Nephron progenitor cell (in vitro differentiated cells): ENCODE measurements around the gene AGMO.

ENCODE experiments used
- DNase-seq: peaks from one replicate; pipeline ENCODE4 v3.0.0; 2021
- H3K27ac Mint-ChIP-seq: 2 replicates; pipeline ENCODE4 v1.8.0; 2021; ENCODE audit warnings: mild to moderate bottlenecking, moderate library complexity, mixed read lengths
- H3K27me3 Mint-ChIP-seq: 2 replicates; pipeline ENCODE4 v1.8.0; 2021; ENCODE audit warnings: mild to moderate bottlenecking, low read depth, mixed read lengths; ENCODE audit not compliant: poor library complexity
- H3K36me3 Mint-ChIP-seq: 2 replicates; pipeline ENCODE4 v1.8.0; 2021; ENCODE audit warnings: low read depth, mixed read lengths
- H3K4me1 Mint-ChIP-seq: 2 replicates; pipeline ENCODE4 v1.8.0; 2021; ENCODE audit warnings: mixed read lengths
- H3K4me3 Mint-ChIP-seq: 2 replicates; pipeline ENCODE4 v1.8.0; 2021; ENCODE audit warnings: mild to moderate bottlenecking, moderate library complexity, mixed read lengths
- H3K9me3 Mint-ChIP-seq: 2 replicates; pipeline ENCODE4 v1.8.0; 2021; ENCODE audit warnings: mild to moderate bottlenecking, moderate library complexity, mixed read lengths
- TF ChIP-seq, protein P1 (sequence below): fragments of 200-600 bp; sonication (generic); IDR thresholded peaks from 2 replicates; pipeline ENCODE4 v1.5.0; 2021; ENCODE audit warnings: antibody characterized with exemption

Gene AGMO

DNA sequence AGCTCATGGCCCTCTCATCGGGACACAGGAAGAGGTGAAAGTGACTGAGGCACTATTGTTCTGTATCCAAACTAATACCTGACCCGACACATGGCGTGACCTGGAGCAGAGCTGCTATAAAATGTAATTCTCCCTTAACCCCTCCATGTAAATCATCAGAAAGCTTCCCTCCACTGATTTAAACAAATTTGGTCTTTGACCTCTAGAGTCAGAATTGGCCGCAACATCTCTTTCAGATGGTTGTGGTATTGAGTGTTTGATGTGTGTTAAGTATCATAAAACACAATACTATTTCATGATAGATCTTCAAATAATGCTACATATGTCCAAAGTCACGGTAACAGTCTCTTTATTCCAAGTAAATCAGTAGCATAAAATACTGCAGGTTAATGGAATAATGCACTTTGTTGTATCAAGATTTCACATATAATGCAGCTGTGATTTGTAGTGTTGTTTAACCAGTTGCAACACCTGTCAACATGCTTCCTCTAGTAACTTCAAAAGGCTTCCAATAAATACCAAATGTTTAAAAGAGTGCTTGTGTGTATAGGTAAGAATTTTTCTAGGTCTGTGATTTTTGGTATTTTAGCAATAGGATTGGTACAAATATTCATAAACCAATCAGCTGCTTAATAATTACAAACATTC, 144.3 kb downstream of the AGMO start:
- no peak for DNase-seq
- Mint-ChIP-seq H3K27me3 (peaks cover 6% of the 10 kb centered on the region), H3K9me3 (peaks cover 41% of the 10 kb centered on the region), H3K27ac (peak overlapping the region; percentile 8), H3K4me3 (no peak overlapping the region), H3K36me3 (peaks cover 9% of the 10 kb centered on the region), H3K4me1 (peaks cover 5% of the 10 kb centered on the region)
- TF ChIP-seq, protein P1, sequence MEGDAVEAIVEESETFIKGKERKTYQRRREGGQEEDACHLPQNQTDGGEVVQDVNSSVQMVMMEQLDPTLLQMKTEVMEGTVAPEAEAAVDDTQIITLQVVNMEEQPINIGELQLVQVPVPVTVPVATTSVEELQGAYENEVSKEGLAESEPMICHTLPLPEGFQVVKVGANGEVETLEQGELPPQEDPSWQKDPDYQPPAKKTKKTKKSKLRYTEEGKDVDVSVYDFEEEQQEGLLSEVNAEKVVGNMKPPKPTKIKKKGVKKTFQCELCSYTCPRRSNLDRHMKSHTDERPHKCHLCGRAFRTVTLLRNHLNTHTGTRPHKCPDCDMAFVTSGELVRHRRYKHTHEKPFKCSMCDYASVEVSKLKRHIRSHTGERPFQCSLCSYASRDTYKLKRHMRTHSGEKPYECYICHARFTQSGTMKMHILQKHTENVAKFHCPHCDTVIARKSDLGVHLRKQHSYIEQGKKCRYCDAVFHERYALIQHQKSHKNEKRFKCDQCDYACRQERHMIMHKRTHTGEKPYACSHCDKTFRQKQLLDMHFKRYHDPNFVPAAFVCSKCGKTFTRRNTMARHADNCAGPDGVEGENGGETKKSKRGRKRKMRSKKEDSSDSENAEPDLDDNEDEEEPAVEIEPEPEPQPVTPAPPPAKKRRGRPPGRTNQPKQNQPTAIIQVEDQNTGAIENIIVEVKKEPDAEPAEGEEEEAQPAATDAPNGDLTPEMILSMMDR = no peak

DNA sequence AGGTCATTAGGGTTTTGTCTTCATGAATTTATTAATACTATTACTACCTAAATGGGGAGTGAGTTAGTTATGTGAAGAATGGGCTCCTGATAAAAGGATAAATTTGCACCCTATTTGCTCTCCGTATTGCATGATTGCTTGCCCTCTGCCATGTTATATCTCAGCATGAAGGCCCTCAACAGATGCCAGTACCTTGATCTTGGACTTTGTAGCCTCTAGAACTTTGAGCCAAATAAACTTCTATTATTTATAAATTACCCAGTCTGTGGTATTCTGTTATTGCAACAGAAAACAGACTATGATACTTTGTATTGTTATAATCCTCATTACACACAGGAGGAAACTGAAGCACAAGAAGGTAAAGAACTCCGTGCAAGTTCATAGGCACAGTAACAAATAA, 150.8 kb downstream of the AGMO start:
- DNase-seq = no peak
- Mint-ChIP-seq H3K9me3 (peaks cover 24% of the 10 kb centered on the region), H3K4me1 (peaks cover 15% of the 10 kb centered on the region), H3K27me3 (no peaks in the 10 kb centered on the region), H3K4me3 (no peak overlapping the region), H3K36me3 (peaks cover 4% of the 10 kb centered on the region), H3K27ac (no peak overlapping the region)
- TF ChIP-seq, protein P1 = no peak

- H3K36me3 Mint-ChIP-seq = no peaks in the 10 kb centered on the region
- peaks cover 27% of the 10 kb centered on the region for H3K4me1 Mint-ChIP-seq
- no peaks in the 10 kb centered on the region for H3K27me3 Mint-ChIP-seq
- H3K27ac Mint-ChIP-seq = peak overlapping the region; percentile 43
- TF ChIP-seq, protein P1 = no peak
- peaks cover 3% of the 10 kb centered on the region for H3K9me3 Mint-ChIP-seq
- no peak overlapping the region for H3K4me3 Mint-ChIP-seq
- no peak for DNase-seq
Measured at GRCh38 chr7:15407910-15408309, 153.9 kb downstream of the AGMO start.

GRCh38 chr7:15403751-15404150, 158.1 kb downstream of the AGMO start:
- Mint-ChIP-seq H3K4me3 (no peak overlapping the region), H3K27ac (peak overlapping the region; percentile 89), H3K36me3 (no peaks in the 10 kb centered on the region), H3K9me3 (no peaks in the 10 kb centered on the region), H3K27me3 (no peaks in the 10 kb centered on the region), H3K4me1 (peaks cover 27% of the 10 kb centered on the region)
- DNase-seq = no peak
- TF ChIP-seq, protein P1 = no peak

GRCh38 chr7:15403315-15403714, 158.5 kb downstream of the AGMO start:
- H3K4me3 Mint-ChIP-seq = no peak overlapping the region
- TF ChIP-seq, protein P1 = no peak
- H3K27ac Mint-ChIP-seq = no peak overlapping the region
- no peak for DNase-seq
- H3K4me1 Mint-ChIP-seq = peaks cover 24% of the 10 kb centered on the region
- H3K36me3 Mint-ChIP-seq = no peaks in the 10 kb centered on the region
- H3K9me3 Mint-ChIP-seq = peaks cover under 1% of the 10 kb centered on the region
- H3K27me3 Mint-ChIP-seq = no peaks in the 10 kb centered on the region
